NCI-H446 (cell line): ENCODE data around the gene ITGB2.
A peak's percentile ranks its signal among the peaks of the same experiment; 100 is the strongest.
"Not testable (repeated sequence)": the region's sequence is repeated elsewhere in the genome, so short reads cannot be mapped to it uniquely, and the experiment has no call there.

Experiments used
- DNase-seq, 2 experiments: peaks; one replicate each; lab custom pipeline; 2025; lab: John Stamatoyannopoulos, UW

Gene ITGB2

DNA sequence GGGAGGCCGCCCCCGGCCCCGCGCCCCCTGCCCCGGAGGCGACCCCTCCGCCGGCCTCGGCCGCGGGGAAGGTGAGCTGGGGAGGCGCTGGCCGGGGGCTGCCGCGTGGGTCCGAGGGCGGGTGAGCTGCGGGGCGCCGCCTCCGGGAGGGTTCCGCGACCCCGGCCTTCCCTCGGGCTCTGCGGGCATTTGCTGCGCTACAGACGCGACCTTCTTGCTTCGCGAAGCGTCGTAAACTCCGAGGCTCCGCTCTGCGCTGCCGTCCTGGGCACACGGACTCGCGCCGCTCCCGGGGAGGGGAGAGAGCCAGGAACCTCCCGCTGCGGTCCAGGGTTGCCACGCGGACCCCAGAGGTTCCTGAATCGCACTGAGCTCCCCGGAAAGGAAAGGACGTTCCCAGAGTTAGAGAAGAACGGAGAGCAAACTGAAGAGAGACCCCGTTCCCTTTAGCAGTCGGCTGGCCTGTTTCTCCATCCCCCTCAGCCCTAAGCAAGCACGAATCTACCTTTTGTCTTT is 19.5 kb upstream of the ITGB2 start:
- DNase-seq: no peak

DNA sequence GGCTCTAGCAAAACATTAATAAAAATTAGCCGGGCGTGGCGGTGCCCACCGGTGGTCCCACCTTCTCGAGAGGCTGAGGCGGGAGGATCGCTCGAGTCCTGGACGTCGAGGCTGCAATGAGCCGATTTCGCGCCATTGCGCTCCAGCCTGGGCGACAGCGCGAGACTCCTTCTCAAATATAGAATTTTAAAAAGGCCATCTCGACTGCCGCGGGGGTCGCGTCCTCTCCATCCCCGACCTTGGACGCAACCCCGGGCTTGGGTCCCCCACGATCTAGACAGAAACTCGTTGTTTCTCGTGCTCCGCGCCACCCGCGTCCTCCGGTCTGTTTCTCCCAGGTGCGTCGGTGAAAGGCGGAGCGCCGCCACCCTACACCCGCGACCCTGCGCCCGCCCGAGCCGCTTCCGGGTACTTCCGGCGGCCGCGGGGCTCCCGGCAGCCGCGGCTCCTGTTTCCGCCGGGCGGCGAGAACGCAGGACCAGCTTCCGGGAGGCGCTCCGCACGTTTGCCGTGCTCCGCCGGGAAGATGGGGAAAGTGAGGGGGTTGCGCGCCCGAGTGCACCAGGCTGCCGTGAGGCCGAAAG is 18.9 kb upstream of the ITGB2 start, which contains the start of gene SLX9:
TSS of gene SLX9 (plus strand) at position 498 of the 584 bp plus-strand sequence. CDS start at position 527, 29 bp downstream.
- DNase-seq: peak; percentile 45 to 86

GRCh38 chr21:44938772-44939531 is 18.3 kb upstream of the ITGB2 start:
- DNase-seq: no peak

- no peak for DNase-seq
Observed at GRCh38 chr21:44935533-44935927, 14.8 kb upstream of the ITGB2 start.

- DNase-seq: no peak
Observed at GRCh38 chr21:44934797-44935532, 14.3 kb upstream of the ITGB2 start.

- no peak for DNase-seq
Observed at GRCh38 chr21:44934276-44934675, 13.6 kb upstream of the ITGB2 start.

DNA sequence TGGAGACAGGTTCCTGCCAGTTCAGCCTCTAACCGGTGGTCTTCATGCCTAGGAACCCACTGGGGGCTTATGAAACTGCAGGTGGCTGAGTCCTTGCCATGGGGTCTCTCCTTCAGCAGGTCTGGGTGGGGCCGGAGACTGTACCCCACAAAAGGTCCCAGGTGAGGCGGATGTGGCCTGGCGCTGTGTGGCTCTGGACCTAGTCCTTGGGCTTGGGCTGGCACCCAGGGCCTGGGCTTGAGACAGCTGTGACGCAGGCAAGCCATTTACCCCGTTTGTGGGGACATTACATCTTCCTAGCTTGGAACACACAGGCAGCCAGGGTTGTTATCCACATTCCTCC is 13.2 kb upstream of the ITGB2 start:
- no peak for DNase-seq

GRCh38 chr21:44933199-44933917 is 12.7 kb upstream of the ITGB2 start:
- no peak for DNase-seq

GRCh38 chr21:44932408-44933181 is 11.9 kb upstream of the ITGB2 start:
- no peak for DNase-seq

- DNase-seq: no peak
Observed at GRCh38 chr21:44931501-44932407, 11.1 kb upstream of the ITGB2 start.

DNA sequence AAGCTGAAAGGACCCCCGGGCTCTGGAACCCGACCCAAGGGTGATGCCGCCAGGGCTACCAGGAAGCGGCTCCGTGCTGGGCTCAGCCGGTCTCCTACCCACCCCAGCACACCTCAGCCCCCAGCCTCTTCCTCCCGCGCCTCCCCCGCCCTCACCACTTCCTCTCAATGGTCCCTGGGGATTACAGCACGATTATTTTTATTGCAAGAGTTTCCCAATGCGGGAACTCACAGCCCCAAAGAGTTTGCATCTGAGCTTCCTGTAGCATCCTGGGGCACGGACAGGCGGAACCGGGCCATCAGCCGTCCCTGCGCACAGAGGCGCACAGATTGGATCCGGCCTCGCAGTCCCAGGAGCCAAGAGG is 10.4 kb upstream of the ITGB2 start:
- no peak for DNase-seq

DNA sequence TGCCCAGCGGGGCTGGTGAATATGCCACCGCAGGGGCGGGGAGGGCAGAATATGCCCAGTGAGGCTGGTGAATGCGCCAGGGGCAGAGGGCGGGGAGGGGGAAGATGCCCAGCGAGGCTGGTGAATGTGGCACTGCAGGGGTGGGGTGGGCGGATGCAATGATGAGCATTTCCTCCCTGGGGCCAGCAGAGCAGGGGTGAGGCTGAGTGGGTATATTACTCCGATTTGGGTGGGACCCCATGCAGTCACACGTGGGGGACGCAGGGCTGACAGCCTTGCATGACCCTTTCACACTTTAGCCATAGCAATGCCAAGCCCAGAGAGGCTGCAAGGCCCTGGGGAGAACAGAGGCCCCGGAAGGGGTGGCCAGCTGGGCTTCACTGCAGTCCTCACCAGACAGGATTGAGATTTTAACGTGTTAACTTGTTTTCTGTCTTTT is 9.9 kb upstream of the ITGB2 start:
- no peak for DNase-seq

GRCh38 chr21:44929799-44930542 is 9.3 kb upstream of the ITGB2 start:
- no peak for DNase-seq

GRCh38 chr21:44929242-44929798 is 8.6 kb upstream of the ITGB2 start:
- no peak for DNase-seq

- DNase-seq: not testable (repeated sequence)
Observed at GRCh38 chr21:44928500-44929241, 8.0 kb upstream of the ITGB2 start.

DNA sequence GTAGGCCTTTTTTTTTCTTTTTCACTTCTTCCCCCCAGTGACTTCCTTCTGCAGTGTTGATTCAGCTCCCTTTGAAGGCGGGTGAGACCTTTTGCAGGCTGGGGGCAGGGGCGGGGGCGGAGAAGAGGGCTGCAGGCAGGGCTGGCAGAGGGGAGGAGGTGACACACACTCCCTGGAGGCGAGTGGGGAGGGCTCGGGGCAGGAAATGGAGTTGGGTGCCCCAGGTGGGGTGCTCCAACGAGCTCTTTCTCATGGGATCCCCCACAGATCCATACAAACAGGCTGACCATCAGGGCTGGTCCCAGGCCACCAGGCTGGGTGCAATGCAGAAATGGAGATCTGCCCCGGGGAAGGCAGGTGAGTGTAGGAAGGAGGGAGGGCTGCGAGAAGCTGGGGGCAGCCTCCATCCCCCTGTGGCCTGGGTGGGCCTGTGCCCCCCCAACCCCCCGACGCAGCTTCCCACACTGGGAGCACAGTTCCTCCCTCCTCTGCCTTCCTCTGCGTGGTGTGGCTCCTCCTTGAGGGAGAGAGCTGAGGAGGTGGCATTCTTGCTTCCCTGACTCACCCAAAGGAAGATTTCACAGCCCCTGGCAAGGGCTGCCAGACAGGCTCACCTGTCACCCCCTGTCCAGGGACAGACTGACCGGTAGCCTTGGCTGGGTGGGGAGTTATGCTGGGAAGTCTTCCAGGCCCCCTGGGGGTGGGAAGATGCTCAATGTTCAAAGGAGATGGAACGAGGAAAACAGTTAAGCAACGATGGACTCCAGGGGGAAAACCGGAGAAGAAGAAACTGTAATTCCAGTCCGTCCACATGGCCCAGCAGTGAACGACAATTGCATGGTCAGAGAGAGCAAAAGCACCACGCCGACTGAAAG is 7.1 kb upstream of the ITGB2 start:
- no peak for DNase-seq

DNA sequence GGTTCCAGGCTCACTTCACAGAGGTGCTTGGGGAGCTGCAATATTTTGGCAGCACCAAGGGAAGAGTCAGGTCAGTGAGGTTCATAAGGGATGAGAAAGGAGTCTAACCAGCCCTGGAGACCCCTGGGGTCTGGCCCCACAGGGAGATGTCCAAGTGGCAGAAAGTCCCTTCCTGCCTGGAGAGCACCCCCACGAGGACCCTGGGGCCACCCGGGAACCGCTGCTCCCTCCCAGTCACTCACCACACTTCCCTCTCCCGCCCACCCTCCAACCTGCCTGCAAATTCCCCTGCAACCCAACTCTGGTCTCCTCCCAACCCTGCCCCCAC is 6.5 kb upstream of the ITGB2 start:
- DNase-seq: no peak
